SK-N-SH treated with all-trans-retinoic acid at 6 μM for 48 hours (cell line): ENCODE data around the gene TMEM74B.

Experiments
- ARNTL ChIP-seq: fragments of 450-650 bp; formaldehyde crosslinking; IDR thresholded peaks from 2 replicates; pipeline ENCODE4 v1.5.0; 2020; ENCODE audit warnings: low read depth, mild to moderate bottlenecking, moderate library complexity, borderline replicate concordance
- BACH2 ChIP-seq: fragments of 250-450 bp; sonication (Bioruptor Pico); IDR thresholded peaks from 2 replicates; pipeline ENCODE4 v1.9.0; 2021; ENCODE audit warnings: mild to moderate bottlenecking, borderline replicate concordance
- CSDC2 ChIP-seq: fragments of 250-450 bp; sonication (Bioruptor Pico); IDR thresholded peaks from 2 replicates; pipeline ENCODE4 v1.5.0; 2020; ENCODE audit warnings: mild to moderate bottlenecking, moderate library complexity
- CSRNP3 ChIP-seq: fragments of 250-450 bp; sonication (Bioruptor Pico); IDR thresholded peaks from 2 replicates; pipeline ENCODE4 v1.5.1; 2021; ENCODE audit warnings: mild to moderate bottlenecking, moderate library complexity
- ESRRG ChIP-seq: fragments of 250-450 bp; sonication (Bioruptor Pico); IDR thresholded peaks from 2 replicates; pipeline ENCODE4 v1.6.1; 2021; ENCODE audit warnings: mild to moderate bottlenecking
- ISL1 ChIP-seq: fragments of 250-450 bp; sonication (Bioruptor Pico); IDR thresholded peaks from 2 replicates; pipeline ENCODE4 v2.1.2; 2022; ENCODE audit warnings: mild to moderate bottlenecking, moderate library complexity
- OSR1 ChIP-seq: fragments of 250-450 bp; sonication (Bioruptor Pico); IDR thresholded peaks from 2 replicates; pipeline ENCODE4 v1.8.0; 2022; ENCODE audit warnings: moderate library complexity, mild to moderate bottlenecking, inconsistent platforms
- TCF4 ChIP-seq: fragments of 250-450 bp; sonication (Bioruptor Pico); IDR thresholded peaks from 2 replicates; pipeline ENCODE4 v1.8.0; 2021; ENCODE audit warnings: mild to moderate bottlenecking, moderate library complexity, borderline replicate concordance
- TOX ChIP-seq: fragments of 250-450 bp; sonication (Bioruptor Pico); IDR thresholded peaks from 2 replicates; pipeline ENCODE4 v1.8.0; 2021; ENCODE audit warnings: mild to moderate bottlenecking, moderate library complexity, borderline replicate concordance
- ZC3H10 ChIP-seq: fragments of 250-450 bp; sonication (Bioruptor Pico); IDR thresholded peaks from 2 replicates; pipeline ENCODE4 v1.5.1; 2021; ENCODE audit warnings: mild to moderate bottlenecking, moderate library complexity
- ZFP3 ChIP-seq: fragments of 250-450 bp; sonication (Bioruptor Pico); IDR thresholded peaks from 2 replicates; pipeline ENCODE4 v1.5.0; 2020; ENCODE audit warnings: mild to moderate bottlenecking, moderate library complexity
- ZNF565 ChIP-seq: fragments of 450-650 bp; formaldehyde crosslinking; conservative IDR thresholded peaks from 2 replicates; pipeline ENCODE4 v1.5.0; 2020; ENCODE audit warnings: low read depth, mild to moderate bottlenecking, moderate library complexity
- TF ChIP-seq, protein P1 (sequence below): fragments of 250-450 bp; sonication (Bioruptor Pico); IDR thresholded peaks from 2 replicates; pipeline ENCODE4 v1.8.0; 2020; ENCODE audit warnings: mild to moderate bottlenecking, moderate library complexity, borderline replicate concordance

- no peak for TF ChIP-seq CSRNP3
- TF ChIP-seq BACH2, result no peak
- TF ChIP-seq ESRRG (CRISPR knock-in tag), result no peak
- no peak for TF ChIP-seq ZNF565 (CRISPR knock-in tag)
- TF ChIP-seq TOX (CRISPR knock-in tag), result no peak
- TF ChIP-seq, protein P1, sequence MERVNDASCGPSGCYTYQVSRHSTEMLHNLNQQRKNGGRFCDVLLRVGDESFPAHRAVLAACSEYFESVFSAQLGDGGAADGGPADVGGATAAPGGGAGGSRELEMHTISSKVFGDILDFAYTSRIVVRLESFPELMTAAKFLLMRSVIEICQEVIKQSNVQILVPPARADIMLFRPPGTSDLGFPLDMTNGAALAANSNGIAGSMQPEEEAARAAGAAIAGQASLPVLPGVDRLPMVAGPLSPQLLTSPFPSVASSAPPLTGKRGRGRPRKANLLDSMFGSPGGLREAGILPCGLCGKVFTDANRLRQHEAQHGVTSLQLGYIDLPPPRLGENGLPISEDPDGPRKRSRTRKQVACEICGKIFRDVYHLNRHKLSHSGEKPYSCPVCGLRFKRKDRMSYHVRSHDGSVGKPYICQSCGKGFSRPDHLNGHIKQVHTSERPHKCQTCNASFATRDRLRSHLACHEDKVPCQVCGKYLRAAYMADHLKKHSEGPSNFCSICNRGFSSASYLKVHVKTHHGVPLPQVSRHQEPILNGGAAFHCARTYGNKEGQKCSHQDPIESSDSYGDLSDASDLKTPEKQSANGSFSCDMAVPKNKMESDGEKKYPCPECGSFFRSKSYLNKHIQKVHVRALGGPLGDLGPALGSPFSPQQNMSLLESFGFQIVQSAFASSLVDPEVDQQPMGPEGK (CRISPR knock-in tag), result no peak
- no peak for TF ChIP-seq ZFP3 (CRISPR knock-in tag)
- TF ChIP-seq ARNTL (CRISPR knock-in tag), result no peak
- no peak for TF ChIP-seq ZC3H10
- no peak for TF ChIP-seq OSR1 (CRISPR knock-in tag)
- TF ChIP-seq CSDC2 (CRISPR knock-in tag), result no peak
- no peak for TF ChIP-seq TCF4 (CRISPR knock-in tag)
- TF ChIP-seq ISL1 (CRISPR knock-in tag), result no peak
Measured at GRCh38 chr20:1178103-1178502, 6.7 kb downstream of the TMEM74B start.
